A549 treated with Mapracorat at 1 μM for 4 hours (cell line): Measurements from ENCODE around the gene MDM1. TPM values are rescaled to one million over a fixed set of nuclear protein-coding genes. Genes with fewer than 3 reads are reported as not detected.

Experiments
- total RNA-seq: library from RNA; stranded (reverse); fragments of 200-300 nt; extraction: Qiagen RNA extraction; gene quantifications from 5 replicates; pipeline ENCODE4 v1.2.3, GENCODE V29; 2022

The MDM1 gene
- 5.7 to 7.7 TPM (median 6.7 TPM) in 5 replicates for total RNA-seq

DNA sequence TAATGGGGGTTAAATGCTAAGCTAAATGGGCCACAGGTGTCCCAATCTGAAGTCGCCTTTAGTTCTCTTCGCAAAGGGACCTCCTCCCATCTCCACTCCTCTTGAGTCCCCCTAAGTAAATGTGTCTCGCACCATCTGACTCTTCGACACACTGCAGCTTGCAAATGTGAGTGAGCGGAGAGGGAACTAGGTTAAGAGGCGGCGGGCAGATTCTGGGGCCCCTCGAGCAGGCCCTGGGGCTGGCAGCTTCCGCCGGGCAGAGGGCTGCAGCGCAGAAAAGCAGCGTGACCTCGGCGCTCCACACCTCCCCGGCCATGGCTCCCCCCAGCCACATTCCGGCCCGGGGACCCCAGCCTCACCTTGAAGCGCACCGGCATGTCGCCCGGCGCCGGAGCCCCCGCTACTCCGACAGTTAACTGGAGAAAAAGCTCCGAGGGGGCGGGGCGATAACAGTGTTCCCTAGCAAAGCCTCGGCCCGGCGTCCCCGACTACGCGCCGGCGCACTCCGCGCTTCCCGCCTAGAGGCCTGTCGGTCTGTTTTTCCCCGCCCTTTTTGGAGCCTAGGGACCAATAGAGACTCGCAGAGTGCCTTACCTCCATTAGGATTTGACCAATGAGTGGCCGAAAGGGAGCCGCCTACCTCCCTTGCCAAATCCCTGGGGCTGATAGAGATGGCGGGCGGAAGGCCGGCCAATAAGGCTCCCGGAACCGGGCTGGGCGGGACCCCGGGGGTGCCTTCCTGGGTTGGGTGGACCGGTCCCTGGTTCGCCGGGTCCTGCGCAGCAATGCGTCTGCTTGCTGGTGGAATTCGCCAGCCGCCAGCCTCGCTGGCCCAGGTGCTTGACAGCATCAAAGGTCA is at the start of gene MDM1:
TSS of gene MDM1 (minus strand) at position 494 of the 859 bp plus-strand sequence. CDS start at position 377, 117 bp downstream.

DNA sequence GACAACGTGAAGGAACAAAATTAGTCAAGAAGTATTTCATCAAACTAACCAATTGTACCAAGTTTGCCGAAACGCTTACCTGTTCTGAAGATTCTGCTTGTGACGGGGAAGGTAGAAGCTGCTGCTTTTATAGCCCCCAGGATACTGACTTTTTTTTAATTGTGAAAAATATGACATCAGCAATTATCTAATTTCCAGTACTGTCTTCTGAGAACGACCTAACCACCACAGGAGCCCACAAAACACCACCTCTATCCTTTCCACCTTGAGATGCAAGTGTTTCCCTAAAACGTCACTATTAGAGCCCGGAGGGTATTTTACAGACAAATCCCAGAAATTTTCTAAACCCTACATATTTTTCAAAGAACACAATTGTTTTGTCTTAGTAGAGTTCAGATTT is 78.7 kb downstream of the MDM1 start, which contains the start of gene IL22:
TSS of gene IL22 (minus strand) at position 101 of the 400 bp plus-strand sequence. CDS start 156 bp downstream, outside the sequence.

Other genes with a start within 250 kb of the MDM1 start
- not detected in 5 replicates for gene IFNG, start 172.6 kb downstream of the MDM1 start, total RNA-seq
- not detected in 5 replicates for gene IL26, start 106.6 kb downstream of the MDM1 start, total RNA-seq
- not detected in 5 replicates for gene IL22, start 78.8 kb downstream of the MDM1 start, total RNA-seq